ENCODE results near the gene TSSK3.

DNA sequence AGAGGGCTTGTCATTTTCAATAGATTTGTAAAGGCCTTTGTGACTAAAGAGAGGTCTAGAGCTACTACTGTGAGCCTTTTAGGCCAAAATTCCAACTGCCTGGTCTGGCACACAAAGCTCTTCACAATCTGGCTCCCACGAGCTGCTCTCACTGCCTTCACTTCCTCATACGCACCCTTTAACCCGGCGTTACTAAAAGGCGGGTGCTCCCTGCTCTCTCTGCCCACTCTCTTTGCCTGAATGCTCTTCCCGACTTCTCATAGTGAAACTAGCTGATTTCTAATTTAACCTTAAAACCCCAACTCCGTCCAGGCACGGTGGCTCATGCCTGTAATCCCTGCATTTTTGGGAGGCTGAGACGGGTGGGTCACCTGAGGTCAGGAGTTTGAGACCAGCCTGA is 17.7 kb downstream of the TSSK3 start:
- TF ChIP-seq, protein P1, sequence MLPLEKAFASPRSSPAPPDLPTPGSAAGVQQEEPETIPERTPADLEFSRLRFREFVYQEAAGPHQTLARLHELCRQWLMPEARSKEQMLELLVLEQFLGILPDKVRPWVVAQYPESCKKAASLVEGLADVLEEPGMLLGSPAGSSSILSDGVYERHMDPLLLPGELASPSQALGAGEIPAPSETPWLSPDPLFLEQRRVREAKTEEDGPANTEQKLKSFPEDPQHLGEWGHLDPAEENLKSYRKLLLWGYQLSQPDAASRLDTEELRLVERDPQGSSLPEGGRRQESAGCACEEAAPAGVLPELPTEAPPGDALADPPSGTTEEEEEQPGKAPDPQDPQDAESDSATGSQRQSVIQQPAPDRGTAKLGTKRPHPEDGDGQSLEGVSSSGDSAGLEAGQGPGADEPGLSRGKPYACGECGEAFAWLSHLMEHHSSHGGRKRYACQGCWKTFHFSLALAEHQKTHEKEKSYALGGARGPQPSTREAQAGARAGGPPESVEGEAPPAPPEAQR (CRISPR knock-in tag; IDR thresholded peaks at IDR 0.05), result no peak
- TF ChIP-seq ZNF232 (CRISPR knock-in tag; IDR thresholded peaks at IDR 0.05) (no peak), NFYB (CRISPR knock-in tag; conservative IDR thresholded peaks at IDR 0.05; ENCODE audit: low read depth) (no peak), SMAD3 (CRISPR knock-in tag; IDR thresholded peaks at IDR 0.05; ENCODE audit: borderline replicate concordance) (no peak), ZNF396 (CRISPR knock-in tag; IDR thresholded peaks at IDR 0.05; ENCODE audit: borderline replicate concordance) (no peak), ETV6 (CRISPR knock-in tag; IDR thresholded peaks at IDR 0.05) (no peak), ZNF317 (CRISPR knock-in tag; IDR thresholded peaks at IDR 0.05; ENCODE audit: borderline replicate concordance, low read depth) (no peak), CBFB (CRISPR knock-in tag; IDR thresholded peaks at IDR 0.05; ENCODE audit: low read depth) (no peak), SP1 (CRISPR knock-in tag; conservative IDR thresholded peaks at IDR 0.05) (no peak), TCF7 (CRISPR knock-in tag; IDR thresholded peaks at IDR 0.05; ENCODE audit: low read depth) (no peak)
- TF ChIP-seq, protein P2, sequence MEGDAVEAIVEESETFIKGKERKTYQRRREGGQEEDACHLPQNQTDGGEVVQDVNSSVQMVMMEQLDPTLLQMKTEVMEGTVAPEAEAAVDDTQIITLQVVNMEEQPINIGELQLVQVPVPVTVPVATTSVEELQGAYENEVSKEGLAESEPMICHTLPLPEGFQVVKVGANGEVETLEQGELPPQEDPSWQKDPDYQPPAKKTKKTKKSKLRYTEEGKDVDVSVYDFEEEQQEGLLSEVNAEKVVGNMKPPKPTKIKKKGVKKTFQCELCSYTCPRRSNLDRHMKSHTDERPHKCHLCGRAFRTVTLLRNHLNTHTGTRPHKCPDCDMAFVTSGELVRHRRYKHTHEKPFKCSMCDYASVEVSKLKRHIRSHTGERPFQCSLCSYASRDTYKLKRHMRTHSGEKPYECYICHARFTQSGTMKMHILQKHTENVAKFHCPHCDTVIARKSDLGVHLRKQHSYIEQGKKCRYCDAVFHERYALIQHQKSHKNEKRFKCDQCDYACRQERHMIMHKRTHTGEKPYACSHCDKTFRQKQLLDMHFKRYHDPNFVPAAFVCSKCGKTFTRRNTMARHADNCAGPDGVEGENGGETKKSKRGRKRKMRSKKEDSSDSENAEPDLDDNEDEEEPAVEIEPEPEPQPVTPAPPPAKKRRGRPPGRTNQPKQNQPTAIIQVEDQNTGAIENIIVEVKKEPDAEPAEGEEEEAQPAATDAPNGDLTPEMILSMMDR (IDR thresholded peaks at IDR 0.05), result no peak
